RWPE2 (cell line): ENCODE measurements around the gene SLC9A4.

Experiments used
- ATAC-seq: fragments of 200-7000 bp; cut with Tn5 transposase; 3 replicates; pipeline ENCODE4 v1.9.1; 2021; ENCODE audit warnings: low read depth
- DNase-seq: peaks from one replicate; pipeline ENCODE4 v3.0.0-alpha.2; 2020; ENCODE audit warnings: low spot score
- H3K27ac ChIP-seq: fragments of 450-650 bp; 2 replicates; pipeline ENCODE4 v1.5.1; 2017; ENCODE audit warnings: mild to moderate bottlenecking; ENCODE audit not compliant: poor library complexity, severe bottlenecking
- H3K27me3 ChIP-seq: fragments of 250-450 bp; sonication (Bioruptor Pico); 2 replicates; pipeline ENCODE4 v1.5.1; 2021; ENCODE audit warnings: mild to moderate bottlenecking, moderate library complexity; ENCODE audit not compliant: insufficient read depth, poor library complexity, severe bottlenecking
- H3K36me3 ChIP-seq: fragments of 250-450 bp; sonication (Bioruptor Pico); 2 replicates; pipeline ENCODE4 v1.5.1; 2020; ENCODE audit warnings: low read depth, mild to moderate bottlenecking, moderate library complexity
- H3K4me1 ChIP-seq: fragments of 250-450 bp; sonication (Bioruptor Pico); 2 replicates; pipeline ENCODE4 v1.5.1; 2021; ENCODE audit warnings: mild to moderate bottlenecking, moderate library complexity; ENCODE audit not compliant: insufficient read depth, poor library complexity, severe bottlenecking
- H3K4me3 ChIP-seq: fragments of 250-450 bp; sonication (Bioruptor Pico); 2 replicates; pipeline ENCODE4 v1.5.1; 2021; ENCODE audit warnings: mild to moderate bottlenecking, moderate library complexity; ENCODE audit not compliant: severe bottlenecking
- H3K9me3 ChIP-seq: fragments of 250-450 bp; sonication (Bioruptor Pico); 2 replicates; pipeline ENCODE4 v1.5.1; 2021; ENCODE audit warnings: mild to moderate bottlenecking, moderate library complexity; ENCODE audit not compliant: severe bottlenecking
- CTCF ChIP-seq: fragments of 450-650 bp; IDR thresholded peaks from one replicate; pipeline ENCODE4 v1.5.1; 2017; ENCODE audit warnings: mild to moderate bottlenecking, moderate library complexity; ENCODE audit not compliant: poor library complexity, severe bottlenecking

The SLC9A4 gene

DNA sequence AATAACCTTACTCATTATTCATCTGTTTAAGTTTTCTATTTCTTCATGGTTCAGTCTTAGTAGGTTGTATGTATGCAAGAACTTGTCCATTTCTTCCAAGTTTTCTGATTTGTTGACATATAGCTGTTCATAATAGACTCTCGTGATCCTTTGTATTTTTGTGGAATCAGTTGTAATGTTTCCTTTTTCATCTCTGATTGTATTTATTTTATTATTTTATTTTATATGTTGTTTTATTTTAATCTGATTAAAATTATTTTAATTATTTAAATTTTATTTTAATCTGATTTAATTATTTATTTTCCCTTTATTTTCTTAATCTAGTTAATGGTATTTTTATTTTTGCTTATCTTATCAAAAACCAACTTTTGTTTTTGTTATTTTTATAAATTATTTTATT, 102.9 kb downstream of the SLC9A4 start:
- H3K4me3 ChIP-seq, result no peak overlapping the region
- no peaks in the 10 kb centered on the region for H3K36me3 ChIP-seq
- no peaks in the 10 kb centered on the region for H3K4me1 ChIP-seq
- TF ChIP-seq CTCF, result no peak
- DNase-seq (no peak), ATAC-seq (no peak)
- H3K27ac ChIP-seq, result no peak overlapping the region
- H3K27me3 ChIP-seq, result no peaks in the 10 kb centered on the region
- H3K9me3 ChIP-seq, result peaks cover 2% of the 10 kb centered on the region

DNA sequence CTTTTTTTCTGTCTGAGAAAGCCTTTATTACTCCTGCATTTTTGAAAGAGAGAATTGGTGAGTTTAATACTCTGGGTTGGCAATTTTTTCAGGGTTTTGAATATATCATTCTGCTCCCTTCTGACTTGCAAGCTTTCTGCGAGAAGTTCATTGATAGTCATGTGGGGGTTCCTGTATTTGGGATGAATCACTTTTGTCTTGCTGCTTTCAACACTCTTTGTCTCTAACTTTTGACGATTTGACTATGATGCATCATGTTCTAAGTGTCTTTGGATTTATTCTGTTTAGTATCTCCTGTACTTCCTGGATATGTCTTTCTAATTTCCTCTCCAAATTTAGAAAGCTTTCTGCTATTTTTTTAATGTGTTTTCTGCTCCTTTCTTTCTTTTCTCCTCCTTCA, 105.3 kb downstream of the SLC9A4 start:
- no peak for DNase-seq
- ATAC-seq, result no peak
- Histone ChIP-seq H3K4me3 (no peak overlapping the region), H3K27ac (no peak overlapping the region), H3K9me3 (peaks cover 2% of the 10 kb centered on the region), H3K27me3 (no peaks in the 10 kb centered on the region), H3K36me3 (no peaks in the 10 kb centered on the region), H3K4me1 (no peaks in the 10 kb centered on the region)
- TF ChIP-seq CTCF, result no peak

DNA sequence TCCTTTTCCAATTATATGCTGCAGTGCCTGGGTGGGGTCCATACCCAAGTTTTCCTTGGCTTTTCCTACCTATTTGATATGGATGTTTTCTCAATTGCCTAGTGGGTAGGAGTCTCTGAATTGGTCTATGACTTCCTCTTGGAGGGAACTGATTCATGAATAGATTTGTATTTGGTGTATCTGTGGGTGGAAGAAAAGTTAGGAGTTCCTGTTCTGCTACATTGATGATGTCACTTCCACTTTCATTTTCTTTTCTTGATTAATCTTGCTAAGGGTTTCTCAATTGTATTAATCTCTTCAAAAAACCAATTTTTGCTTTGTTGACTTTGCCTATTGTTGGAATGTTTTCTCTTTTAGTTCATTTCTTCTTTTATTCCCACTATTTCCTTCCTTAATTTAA, 108.9 kb downstream of the SLC9A4 start:
- no peak for TF ChIP-seq CTCF
- H3K9me3 ChIP-seq, result no peaks in the 10 kb centered on the region
- H3K4me1 ChIP-seq, result no peaks in the 10 kb centered on the region
- H3K4me3 ChIP-seq, result no peak overlapping the region
- H3K36me3 ChIP-seq, result no peaks in the 10 kb centered on the region
- ATAC-seq (no peak), DNase-seq (no peak)
- no peak overlapping the region for H3K27ac ChIP-seq
- H3K27me3 ChIP-seq, result no peaks in the 10 kb centered on the region

GRCh38 chr2:102582845-102583244, 109.8 kb downstream of the SLC9A4 start:
- Histone ChIP-seq H3K27me3 (no peaks in the 10 kb centered on the region), H3K27ac (no peak overlapping the region), H3K9me3 (no peaks in the 10 kb centered on the region), H3K4me3 (no peak overlapping the region), H3K4me1 (no peaks in the 10 kb centered on the region), H3K36me3 (no peaks in the 10 kb centered on the region)
- DNase-seq (no peak), ATAC-seq (no peak)
- no peak for TF ChIP-seq CTCF
